GM18499 (cell line): Measurements from ENCODE around the gene RPL18A.
"Not testable (repeated sequence)": the region's sequence is repeated elsewhere in the genome, so short reads cannot be mapped to it uniquely, and the experiment has no call there.

Experiments used
- ATAC-seq: cut with Tn5 transposase; IDR thresholded peaks from one replicate; pipeline ENCODE4 v1.9.1; 2021; ENCODE audit warnings: moderate number of reproducible peaks; ENCODE audit not compliant: insufficient read depth, unreplicated experiment

The RPL18A gene

DNA sequence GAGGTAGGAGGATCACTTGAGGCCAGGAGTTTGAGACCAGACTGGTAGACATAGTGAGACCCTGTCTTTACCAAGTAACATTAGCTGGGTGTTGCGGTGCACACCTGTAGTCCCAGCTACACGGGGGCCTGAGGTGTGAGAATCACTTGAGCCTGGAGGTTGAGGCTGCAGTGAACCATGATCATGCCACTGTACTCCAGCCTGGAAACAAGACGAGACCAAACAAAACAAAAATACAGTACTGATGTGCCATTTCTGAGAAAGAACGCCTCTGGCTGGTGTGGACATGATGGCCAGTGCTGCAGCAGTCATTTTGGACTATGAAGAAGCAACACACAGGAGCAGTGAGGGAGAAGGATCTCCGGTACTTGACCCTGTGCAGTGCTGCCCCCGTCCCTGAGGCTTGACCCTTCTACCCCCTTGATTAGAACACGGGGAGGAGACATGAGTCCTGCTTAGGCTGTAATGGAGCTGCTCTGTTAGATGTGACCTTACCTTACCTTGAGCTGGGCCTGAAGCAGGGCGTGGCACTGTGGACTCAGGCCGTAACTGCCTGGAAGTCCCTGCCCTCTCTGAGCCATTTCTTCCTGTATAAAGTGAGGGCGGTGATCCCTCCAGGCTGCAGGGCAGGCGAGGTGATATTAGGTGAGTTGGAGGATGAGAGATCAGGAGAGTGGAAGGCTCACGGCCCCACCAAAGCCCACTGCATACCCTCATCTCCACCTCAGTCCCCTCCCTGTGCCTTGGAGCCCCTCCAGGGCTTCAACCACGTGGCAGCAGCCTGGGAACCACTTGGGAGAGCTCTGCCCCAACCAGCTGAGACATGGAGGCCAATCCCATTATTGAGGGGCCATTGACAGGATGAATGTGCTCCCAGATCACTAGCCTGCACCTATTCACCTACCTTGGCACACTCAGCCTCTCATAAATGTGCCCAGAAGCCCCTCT lies 5.9 kb downstream of the RPL18A start:
- no peak for ATAC-seq

DNA sequence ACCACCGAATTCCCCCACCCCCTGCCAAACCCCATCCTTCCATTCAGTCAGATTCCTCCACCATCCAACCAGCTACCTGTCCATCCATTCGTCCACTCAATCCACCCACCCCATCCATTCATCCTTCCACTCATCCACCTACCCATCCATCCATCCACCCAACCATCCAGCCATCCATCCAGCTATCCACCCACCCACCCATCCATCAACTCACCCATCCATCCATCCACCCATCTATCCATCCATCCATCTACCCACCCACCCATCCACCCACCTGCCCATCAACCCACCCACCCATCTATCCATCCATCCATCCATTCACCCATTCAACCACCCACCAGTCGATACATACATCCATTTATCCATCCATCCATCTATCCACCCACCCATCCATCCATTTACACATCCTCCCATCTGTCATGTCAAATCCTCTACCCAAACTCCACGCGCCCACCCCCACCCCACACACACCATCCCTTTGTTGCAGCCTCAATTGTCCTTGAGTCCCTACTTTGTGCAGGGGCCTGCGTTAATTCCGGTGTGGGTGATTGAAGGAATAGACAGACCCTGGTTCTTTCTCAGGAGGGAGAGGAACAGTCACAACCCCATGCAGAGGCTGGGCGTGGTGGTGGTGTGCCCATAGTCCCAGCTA lies 6.7 kb downstream of the RPL18A start:
- no peak for ATAC-seq

DNA sequence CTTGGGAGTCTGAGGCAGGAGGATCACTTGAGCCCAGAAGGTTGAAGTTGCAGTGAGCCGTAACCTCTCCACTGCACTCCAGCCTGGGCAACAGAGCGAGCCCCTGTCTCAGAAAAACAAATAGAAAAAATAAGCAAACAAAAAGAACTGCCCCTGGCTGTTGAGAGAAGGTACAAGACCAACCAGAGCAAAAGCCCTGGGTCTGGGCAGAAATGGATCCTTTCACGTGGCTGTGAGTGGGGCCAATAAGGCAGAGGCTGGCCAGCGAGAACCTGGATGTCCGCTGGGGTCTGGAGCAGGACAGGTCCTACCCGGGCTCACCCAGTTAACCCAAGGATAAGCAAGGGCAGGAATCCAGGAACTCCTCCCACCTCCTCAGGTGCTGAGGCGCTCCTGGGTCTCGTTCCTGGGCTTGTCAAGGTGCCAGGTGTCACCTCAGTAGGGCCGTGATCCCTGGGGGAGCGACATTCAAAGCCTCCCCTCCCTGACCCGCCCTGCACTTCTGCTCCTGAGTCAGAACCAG lies 7.3 kb downstream of the RPL18A start:
- ATAC-seq: no peak

DNA sequence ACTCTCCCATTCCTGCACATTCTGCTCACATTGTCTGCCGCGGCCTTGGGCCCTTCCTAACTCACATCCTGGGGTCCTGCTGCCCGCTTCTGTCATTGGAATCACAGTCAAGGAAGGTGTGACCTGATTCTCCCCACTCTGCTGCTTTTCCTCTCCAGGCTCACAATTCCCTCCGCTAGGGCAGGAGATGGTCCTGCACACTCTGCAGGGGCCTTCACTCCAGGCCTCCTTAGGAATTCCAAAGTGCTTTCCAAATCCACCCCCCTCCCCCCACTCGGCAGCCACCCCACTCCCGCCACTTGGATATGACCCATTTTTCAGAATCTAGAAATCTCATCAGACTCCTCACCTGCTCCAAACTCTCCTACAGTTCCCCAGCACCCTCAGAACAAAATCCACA lies 9.0 kb downstream of the RPL18A start:
- no peak for ATAC-seq

DNA sequence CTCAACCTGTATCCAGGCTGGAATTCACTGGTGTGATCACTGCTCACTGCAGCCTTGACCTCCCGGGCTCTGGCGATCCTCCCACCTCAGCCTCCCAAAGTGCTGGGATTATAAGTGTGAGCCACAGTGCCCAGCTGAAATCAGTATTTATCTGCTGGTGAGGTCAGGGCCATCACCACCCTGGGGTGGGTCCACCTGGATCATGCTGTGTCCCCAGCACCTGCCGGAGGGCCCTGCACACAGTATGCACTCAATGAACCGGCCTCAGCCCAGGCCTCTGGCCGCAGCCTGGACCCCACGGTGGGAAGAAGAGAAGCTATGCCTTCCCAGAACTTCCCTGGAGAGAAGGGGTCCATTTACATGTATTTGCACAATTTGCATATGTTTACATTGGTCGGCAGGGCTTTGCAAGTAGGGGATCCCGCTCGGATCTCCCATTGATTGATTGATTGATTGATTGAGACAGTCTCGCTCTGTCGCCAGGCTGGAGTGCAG lies 9.5 kb downstream of the RPL18A start:
- no peak for ATAC-seq

DNA sequence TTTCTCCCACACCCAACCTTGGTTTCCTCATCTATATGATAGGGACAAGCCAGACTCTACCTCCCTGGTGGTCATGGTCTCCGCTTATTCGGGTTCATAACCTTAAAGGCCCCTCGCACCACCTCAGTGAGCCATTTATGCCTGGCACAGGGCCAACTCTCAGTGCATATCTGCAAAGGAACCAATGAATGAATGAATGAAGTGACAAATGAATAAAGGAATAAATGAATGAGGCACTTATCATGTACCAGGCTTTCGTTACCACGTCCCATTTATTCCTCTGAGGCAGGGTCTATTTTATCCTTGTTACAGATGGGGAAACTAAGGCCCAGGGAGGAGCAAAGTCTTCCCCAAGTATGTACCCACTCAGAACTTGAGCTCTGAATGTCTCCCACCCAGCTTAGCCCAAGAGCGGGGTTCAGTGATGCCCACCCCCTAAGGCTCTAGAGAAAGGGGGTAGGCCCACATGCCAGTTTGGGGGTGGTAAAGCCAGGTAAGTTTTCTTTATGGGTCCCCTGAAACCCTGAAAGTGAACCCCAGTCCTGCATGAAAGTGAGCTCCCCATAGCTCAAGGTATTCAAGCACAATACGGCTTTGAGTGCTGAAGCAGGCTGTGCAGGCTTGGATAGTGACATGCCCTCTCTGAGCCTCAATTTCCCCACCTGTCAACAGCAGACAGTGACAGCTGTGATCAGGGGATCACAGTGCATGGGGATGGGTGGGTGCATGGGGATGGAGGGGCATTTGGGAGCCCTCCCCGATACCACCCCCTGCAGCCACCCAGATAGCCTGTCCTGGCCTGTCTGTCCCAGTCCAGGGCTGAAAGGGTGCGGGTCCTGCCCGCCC lies 11.5 kb downstream of the RPL18A start:
- no peak for ATAC-seq

DNA sequence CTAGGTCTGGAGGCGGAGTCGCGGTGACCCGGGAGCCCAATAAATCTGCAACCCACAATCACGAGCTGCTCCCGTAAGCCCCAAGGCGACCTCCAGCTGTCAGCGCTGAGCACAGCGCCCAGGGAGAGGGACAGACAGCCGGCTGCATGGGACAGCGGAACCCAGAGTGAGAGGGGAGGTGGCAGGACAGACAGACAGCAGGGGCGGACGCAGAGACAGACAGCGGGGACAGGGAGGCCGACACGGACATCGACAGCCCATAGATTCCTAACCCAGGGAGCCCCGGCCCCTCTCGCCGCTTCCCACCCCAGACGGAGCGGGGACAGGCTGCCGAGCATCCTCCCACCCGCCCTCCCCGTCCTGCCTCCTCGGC lies 12.2 kb downstream of the RPL18A start, which contains the start of gene SLC5A5:
Gene SLC5A5 (plus strand): TSS at position 68 of the 373 bp plus-strand sequence. CDS start 375 bp downstream, outside the sequence.
- no peak for ATAC-seq

DNA sequence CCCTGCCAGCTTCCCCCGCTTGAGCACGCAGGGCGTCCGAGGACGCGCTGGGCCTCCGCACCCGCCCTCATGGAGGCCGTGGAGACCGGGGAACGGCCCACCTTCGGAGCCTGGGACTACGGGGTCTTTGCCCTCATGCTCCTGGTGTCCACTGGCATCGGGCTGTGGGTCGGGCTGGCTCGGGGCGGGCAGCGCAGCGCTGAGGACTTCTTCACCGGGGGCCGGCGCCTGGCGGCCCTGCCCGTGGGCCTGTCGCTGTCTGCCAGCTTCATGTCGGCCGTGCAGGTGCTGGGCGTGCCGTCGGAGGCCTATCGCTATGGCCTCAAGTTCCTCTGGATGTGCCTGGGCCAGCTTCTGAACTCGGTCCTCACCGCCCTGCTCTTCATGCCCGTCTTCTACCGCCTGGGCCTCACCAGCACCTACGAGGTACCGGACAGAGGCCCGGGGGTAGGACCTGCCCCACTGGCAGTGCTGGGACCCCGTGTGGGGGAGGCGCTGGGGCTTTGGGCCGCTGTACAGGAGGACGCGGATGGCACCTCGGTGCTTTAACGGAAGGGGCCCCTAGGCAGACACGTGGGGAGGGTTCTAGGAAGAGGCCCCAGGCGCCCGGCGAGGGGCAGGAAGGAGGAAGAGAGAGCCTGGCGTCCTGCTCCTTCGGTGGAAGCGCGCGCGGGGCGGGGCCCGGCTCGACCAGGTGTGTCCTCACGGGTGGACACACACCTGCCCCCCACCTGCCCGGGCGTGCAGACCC lies 12.7 kb downstream of the RPL18A start:
- ATAC-seq: no peak

DNA sequence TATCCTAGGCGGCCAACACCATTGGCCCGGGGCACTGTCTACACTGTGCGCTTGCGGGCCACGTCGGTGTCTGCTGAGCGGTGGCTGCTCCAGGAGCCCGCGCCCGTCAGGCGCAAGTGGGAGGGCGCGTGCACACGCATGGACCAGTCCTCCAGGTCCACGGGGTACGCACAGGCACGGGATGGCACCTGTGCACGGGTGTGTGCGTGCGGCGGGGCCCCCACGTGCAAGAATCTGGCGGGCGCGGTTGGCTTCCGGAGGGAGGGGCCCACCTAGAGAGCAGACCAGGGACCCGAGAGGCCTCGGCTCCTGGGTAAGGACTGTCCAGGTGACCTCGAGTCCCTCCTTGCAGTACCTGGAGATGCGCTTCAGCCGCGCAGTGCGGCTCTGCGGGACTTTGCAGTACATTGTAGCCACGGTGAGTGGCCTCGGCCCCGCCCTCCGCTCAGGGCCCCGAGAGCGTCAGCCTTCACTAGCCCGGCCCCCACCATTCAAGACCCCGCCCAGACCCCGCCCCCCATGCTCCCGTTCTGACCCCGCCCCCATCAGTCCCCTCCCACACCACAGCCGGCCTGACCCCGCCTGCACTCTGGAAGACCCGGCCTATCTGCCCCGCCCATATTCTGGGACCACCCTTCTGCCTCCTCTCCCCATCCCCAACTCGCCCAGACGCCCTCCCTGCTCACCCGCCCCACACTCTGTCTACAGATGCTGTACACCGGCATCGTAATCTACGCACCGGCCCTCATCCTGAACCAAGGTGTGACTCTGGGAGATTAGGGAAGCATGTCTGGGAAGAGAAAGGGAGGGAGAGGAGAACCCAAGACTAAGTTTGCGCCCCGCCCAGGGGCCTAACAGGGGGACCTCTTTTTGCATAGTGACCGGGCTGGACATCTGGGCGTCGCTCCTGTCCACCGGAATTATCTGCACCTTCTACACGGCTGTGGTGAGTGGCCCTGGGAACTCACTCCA lies 14.4 kb downstream of the RPL18A start:
- ATAC-seq: no peak

DNA sequence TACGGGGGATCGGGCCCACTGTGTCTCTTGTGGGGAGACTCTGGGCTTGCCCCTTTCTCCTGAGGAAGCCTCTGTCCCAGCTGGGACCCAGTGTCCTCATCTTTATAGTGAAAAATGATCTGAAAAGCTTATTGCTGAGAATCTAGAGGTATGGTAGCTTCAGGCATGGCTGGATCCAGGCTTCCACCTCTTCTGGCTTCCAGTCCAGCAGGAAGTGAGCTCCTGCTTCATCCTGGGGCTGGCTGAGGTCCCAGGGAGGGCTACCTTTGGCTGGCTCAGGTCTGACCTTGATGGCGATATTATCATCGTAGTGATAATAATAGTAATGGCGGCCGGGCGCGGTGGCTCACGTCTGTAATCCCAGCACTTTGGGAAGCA lies 15.0 kb downstream of the RPL18A start:
- no peak for ATAC-seq

DNA sequence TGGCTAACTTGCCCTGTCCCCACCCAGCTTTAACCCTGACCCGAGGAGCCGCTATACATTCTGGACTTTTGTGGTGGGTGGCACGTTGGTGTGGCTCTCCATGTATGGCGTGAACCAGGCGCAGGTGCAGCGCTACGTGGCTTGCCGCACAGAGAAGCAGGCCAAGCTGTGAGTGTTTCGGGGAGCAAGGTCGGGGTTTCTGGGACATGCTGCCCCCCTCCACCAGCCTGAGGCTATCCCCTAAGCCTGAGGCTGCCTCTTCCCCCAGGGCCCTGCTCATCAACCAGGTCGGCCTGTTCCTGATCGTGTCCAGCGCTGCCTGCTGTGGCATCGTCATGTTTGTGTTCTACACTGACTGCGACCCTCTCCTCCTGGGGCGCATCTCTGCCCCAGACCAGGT lies 18.0 kb downstream of the RPL18A start:
- ATAC-seq: no peak

DNA sequence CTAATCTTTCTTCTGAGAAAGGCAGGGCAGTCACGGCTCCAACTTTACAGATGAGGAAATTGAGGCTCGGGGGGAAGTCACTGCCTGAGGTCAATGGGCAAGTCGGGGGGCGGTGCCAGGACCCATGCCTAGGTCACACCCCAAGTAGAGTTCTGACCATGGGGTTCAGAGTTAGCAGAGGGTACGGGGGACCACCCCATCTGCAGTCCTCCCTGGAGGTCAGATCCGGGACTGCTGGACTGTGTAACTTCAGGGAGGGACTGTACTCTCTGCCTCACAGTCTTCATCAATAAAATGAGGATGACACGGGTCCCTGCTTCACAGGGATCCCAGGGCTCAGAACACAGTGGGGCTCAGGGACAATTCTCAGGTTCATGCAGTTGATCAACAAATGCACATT lies 19.8 kb downstream of the RPL18A start:
- no peak for ATAC-seq

DNA sequence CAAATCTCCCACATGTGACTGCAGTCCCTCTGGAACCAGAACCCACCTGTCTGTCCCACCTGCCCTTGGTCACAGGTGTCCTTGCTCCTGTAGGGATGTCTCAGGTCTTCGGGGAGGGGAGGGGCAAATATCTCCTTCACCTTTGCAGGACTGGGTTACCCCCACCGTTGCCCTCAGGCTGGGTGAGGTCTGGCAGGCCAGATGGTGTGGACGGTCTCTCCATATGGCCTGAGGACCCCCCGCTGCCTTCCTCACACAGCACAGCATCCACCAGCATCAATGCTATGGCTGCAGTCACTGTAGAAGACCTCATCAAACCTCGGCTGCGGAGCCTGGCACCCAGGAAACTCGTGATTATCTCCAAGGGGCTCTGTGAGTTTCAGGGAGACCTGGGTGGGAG lies 22.0 kb downstream of the RPL18A start:
- no peak for ATAC-seq

DNA sequence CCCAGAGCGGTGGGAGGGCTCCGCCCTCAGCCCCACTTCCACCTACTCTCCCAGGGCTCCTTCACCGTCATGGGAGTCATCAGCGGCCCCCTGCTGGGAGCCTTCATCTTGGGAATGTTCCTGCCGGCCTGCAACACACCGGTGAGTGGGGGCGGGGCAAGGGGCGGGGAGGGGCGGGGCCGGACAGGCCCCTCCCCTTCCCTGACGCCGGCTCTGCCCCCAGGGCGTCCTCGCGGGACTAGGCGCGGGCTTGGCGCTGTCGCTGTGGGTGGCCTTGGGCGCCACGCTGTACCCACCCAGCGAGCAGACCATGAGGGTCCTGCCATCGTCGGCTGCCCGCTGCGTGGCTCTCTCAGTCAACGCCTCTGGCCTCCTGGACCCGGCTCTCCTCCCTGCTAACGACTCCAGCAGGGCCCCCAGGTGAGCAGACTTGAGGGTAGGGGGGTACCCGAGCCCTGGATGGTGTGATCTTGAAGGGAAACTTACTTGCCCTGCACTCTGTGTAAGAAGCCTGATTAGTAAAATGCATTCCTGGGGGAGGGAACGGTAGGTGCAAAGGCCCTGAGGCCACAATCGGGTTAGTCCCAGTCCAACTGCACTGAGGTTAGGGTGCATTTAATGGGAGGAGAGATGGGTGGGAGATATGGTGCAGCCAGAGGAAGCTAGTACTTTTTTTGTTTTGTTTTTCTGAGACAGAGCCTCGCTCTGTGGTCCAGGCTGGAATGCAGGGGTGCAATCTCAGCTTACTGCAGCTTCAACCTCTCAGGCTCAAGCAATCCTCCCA lies 24.1 kb downstream of the RPL18A start:
- ATAC-seq: no peak

DNA sequence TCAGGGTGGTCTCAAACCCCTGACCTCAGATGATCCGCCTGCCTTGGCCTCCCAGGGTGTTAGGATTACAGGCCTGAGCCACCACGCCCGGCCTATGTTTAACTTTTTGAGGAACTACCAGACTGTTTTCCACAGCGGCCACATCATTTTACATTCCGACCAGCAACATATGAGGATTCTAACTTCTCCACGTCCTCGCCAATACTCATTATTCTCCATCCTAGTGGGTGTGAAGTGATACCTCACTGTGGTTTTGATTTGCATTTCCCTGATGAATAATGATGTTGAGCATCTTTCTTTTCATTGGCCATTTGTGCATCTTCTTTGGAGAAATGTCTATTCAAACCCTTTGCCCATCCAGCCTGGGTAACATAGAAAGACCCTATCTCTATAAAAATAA lies 26.8 kb downstream of the RPL18A start:
- ATAC-seq: no peak

DNA sequence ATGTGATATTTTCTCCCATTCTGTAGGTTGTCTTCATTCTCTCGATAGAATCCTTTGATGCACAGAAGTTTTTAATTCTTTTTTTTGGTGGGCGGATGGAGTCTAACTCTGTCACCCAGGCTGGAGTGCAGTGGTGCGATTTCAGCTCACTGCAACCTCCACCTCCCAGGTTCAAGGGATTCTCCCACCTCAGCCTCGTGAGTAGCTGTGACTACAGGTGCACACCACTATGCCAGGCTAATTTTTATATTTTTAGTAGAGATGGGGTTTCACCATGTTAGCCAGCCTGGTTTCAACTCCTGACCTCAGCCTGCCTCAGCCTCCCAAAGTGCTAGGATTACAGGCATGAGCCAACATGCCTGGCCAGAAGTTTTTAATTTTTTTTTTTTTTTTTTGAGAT lies 27.5 kb downstream of the RPL18A start:
- not testable (repeated sequence) for ATAC-seq

DNA sequence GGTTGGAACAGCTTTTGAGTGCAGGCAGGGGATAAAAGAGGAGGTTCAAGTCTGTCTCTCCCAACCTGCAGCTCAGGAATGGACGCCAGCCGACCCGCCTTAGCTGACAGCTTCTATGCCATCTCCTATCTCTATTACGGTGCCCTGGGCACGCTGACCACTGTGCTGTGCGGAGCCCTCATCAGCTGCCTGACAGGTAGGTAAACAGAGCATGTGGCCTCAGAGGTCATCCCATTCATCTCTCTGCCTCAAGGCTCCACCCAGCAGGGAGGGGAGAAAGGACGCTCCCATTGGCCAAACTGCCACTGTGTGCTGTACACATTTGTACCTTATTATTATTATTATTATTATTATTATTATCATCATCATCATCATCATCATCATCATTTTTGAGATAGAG lies 28.6 kb downstream of the RPL18A start:
- ATAC-seq: no peak
